ENCODE measurements around the gene PTGES2. TPM values are rescaled to one million over a fixed set of nuclear protein-coding genes. Genes with fewer than 3 reads are reported as not detected.
A peak's percentile ranks its signal among the peaks of the same experiment; 100 is the strongest.

Gene PTGES2
- total RNA-seq, 4 donors from 2014 or later: 123 to 193 (median 168) TPM

GRCh38 chr9:128153060-128153946 lies 25.8 kb upstream of the PTGES2 start:
- Histone ChIP-seq H3K27me3 (no peaks in the 10 kb centered on the region), H3K36me3 (no peaks in the 10 kb centered on the region), H3K27ac (no peak overlapping the region), H3K4me3 (no peak overlapping the region), H3K9me3 (no peaks in the 10 kb centered on the region), H3K4me1 (peaks cover 0 to 13% (median 2%) of the 10 kb centered on the region in 4 donors)
- peak in 1 of 3 donors; percentile 37 for DNase-seq
- TF ChIP-seq, protein P1, sequence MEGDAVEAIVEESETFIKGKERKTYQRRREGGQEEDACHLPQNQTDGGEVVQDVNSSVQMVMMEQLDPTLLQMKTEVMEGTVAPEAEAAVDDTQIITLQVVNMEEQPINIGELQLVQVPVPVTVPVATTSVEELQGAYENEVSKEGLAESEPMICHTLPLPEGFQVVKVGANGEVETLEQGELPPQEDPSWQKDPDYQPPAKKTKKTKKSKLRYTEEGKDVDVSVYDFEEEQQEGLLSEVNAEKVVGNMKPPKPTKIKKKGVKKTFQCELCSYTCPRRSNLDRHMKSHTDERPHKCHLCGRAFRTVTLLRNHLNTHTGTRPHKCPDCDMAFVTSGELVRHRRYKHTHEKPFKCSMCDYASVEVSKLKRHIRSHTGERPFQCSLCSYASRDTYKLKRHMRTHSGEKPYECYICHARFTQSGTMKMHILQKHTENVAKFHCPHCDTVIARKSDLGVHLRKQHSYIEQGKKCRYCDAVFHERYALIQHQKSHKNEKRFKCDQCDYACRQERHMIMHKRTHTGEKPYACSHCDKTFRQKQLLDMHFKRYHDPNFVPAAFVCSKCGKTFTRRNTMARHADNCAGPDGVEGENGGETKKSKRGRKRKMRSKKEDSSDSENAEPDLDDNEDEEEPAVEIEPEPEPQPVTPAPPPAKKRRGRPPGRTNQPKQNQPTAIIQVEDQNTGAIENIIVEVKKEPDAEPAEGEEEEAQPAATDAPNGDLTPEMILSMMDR (IDR thresholded peaks at IDR 0.05): no peak
- no peak for TF ChIP-seq POLR2A (IDR thresholded peaks at IDR 0.05)

DNA sequence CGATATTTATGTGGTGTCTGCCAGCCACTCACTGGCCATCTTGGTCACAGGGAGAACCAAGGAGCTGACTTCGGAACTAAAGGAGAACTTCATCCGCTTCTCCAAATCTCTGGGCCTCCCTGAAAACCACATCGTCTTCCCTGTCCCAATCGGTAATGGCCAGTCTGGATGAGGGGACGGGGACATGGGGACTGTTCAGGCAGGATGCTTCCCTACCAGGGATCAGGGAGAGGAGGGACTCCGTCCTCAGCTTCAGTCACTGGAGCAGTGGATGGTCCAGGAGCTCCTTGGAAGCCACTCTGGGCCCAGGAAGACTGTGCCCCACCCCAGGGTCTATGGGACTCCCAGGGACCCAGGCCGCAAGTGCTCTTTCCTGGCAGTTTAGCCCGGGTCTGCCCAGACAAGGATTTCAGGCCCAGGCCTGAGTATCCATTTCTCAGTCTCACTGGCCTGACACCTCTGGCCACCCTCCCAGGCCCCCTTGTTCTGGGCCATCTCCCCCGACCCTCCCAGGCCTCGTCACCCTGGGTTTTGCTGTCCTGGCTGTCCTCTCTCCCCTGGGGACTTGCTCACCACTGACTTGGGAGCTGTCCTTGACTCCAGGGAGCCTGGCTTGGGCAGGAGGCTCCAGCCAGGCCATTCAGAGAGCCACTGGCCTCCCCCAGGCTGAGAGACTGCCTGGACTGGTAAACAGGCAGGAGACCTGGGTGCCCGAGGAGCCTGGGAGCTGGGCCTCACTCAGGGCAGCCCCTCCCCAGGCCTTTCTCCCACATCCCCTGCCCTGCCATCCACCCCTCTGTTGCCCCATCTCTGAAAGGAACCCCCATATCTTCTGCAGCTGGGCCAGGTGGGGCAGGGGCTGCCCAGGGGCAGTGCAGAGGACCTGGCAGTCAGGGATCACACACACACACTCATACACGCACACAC lies 24.9 kb upstream of the PTGES2 start:
- H3K27ac ChIP-seq: no peak overlapping the region
- H3K9me3 ChIP-seq: no peaks in the 10 kb centered on the region
- no peak overlapping the region for H3K4me3 ChIP-seq
- H3K27me3 ChIP-seq: no peaks in the 10 kb centered on the region
- DNase-seq: peak in 2 of 3 donors; percentile 19 to 22
- TF ChIP-seq POLR2A (IDR thresholded peaks at IDR 0.05): no peak
- TF ChIP-seq, protein P1 (IDR thresholded peaks at IDR 0.05): no peak
- H3K4me1 ChIP-seq: peaks cover 0 to 13% (median 2%) of the 10 kb centered on the region in 4 donors
- H3K36me3 ChIP-seq: no peaks in the 10 kb centered on the region

DNA sequence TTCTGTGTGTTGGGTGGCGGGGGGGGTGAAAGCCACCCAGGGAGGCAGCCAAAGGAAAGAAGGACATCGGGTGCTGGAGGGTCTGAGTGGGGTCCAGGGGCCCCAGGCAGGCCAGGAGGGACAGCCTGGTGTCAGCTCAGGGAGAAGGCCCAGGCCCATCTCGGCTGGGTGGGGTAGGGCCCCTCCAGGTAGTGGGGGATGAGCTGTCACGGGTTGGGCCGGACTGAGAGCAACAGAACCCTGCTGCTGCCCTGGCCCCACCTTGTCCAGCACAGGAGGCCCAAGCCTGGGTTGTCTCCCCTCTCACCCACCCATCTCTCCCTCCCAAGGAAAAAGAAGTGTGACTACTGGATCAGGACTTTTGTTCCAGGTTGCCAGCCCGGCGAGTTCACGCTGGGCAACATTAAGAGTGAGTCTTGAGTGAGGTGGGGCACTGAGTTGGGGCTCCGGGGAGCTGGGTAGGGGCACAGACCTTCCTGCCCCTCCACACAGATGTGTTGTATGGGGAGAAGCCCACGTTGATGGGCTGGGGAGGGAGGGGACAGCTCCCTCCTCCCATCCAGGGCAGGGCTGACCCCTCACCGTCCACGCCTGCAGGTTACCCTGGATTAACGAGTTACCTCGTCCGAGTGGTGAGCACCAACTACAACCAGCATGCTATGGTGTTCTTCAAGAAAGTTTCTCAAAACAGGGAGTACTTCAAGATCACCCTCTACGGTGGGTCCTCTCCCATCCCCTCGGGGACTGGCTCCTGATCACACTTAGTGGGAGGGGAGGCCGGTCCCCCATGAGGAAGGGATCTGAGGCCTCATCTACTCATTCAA lies 24.0 kb upstream of the PTGES2 start:
- H3K9me3 ChIP-seq: no peaks in the 10 kb centered on the region

DNA sequence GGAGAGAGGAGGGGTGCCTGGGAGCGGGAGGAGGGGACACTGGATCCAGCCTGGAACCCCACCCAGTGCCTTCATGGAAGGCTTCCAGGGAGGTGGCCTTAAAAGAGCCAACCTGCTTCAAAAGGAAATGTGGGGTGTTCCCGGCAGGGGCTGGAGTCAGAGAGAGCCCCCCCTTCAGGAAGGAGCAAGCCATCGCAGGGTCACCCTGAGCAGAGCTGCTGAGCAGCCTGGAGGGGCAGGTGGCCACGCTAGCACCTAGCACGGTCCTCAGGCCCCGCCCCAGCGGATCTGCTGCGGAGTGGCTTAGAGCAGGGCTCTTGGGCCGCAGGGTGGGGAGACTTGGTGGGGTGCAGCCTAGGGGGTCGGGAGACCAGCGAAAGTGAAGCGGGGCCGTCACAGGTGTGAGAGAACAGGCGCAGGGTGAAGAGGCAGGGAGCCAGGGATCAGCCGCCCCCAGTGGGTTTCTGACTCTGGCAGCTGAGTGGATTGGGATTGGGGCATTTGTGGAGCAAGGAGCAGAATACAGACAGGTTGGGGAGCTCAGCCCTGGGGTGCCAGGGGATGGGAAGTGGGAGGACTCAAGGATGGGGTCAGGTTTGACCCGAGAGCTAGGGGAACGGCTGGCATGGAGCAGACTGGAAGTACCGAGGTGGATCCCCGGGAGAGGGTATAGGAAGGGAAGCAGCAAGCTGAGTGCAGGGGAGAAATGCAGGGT lies 23.2 kb upstream of the PTGES2 start:
- H3K4me3 ChIP-seq: no peak overlapping the region
- H3K9me3 ChIP-seq: no peaks in the 10 kb centered on the region
- H3K36me3 ChIP-seq: no peaks in the 10 kb centered on the region
- H3K4me1 ChIP-seq: peaks cover 0 to 13% (median 2%) of the 10 kb centered on the region in 4 donors
- DNase-seq: peak in 2 of 3 donors; percentile 44 to 58
- no peaks in the 10 kb centered on the region for H3K27me3 ChIP-seq
- no peak overlapping the region for H3K27ac ChIP-seq
- TF ChIP-seq, protein P1 (IDR thresholded peaks at IDR 0.05): peak in 3 of 6 experiments; percentile 9 to 22 (median 19)
- no peak for TF ChIP-seq POLR2A (IDR thresholded peaks at IDR 0.05)

More for the DNA sequence above, 24.0 kb upstream of the PTGES2 start:
- H3K36me3 ChIP-seq: no peaks in the 10 kb centered on the region
- H3K27ac ChIP-seq: no peak overlapping the region
- DNase-seq: peak in 2 of 3 donors; percentile 36
- H3K4me3 ChIP-seq: no peak overlapping the region
- no peaks in the 10 kb centered on the region for H3K27me3 ChIP-seq
- peaks cover 0 to 13% (median 2%) of the 10 kb centered on the region in 4 donors for H3K4me1 ChIP-seq
- TF ChIP-seq, protein P1 (IDR thresholded peaks at IDR 0.05): no peak
- TF ChIP-seq POLR2A (IDR thresholded peaks at IDR 0.05): no peak
